Adrenal gland (tissue), 12 donors: ENCODE data around the gene CMPK2. TPM values are rescaled to one million over a fixed set of nuclear protein-coding genes. Genes with fewer than 3 reads are reported as not detected.

ENCODE experiments used
- DNase-seq, 7 donors: peaks; one replicate each; pipeline ENCODE4 v3.0.0-alpha.2; 2019 to 2020
- H3K27ac ChIP-seq, 5 donors: fragments of 200-600 bp; sonication (generic) in 4 of 5; 1 replicate in 3 of 5; 2 replicates in 2 of 5; pipeline versions ENCODE4 v1.5.1 to v1.8.0; 2016 to 2020; ENCODE audit warnings: mild to moderate bottlenecking in 1 of 5
- H3K27me3 ChIP-seq: fragments of 200-600 bp; 2 replicates; pipeline ENCODE4 v1.8.0; 2021
- H3K36me3 ChIP-seq, 2 donors: fragments of 200-600 bp; replicated peaks in 1 of 2; 1 replicate in 1 of 2; 2 replicates in 1 of 2; pipeline versions ENCODE4 v1.5.1 to v1.8.0; 2018 to 2022
- H3K4me1 ChIP-seq, 2 donors: fragments of 200-600 bp; replicated peaks in 1 of 2; 1 replicate in 1 of 2; 2 replicates in 1 of 2; pipeline versions ENCODE4 v1.5.1 to v1.8.0; 2018 to 2021
- H3K4me3 ChIP-seq, 4 donors: fragments of 200-600 bp; sonication (generic) in 3 of 4; one replicate each; pipeline ENCODE4 v1.5.1; 2016 to 2018
- H3K9me3 ChIP-seq, 3 donors: fragments of 200-600 bp; sonication (generic) in 1 of 3; replicated peaks in 1 of 3; 1 replicate in 2 of 3; 2 replicates in 1 of 3; pipeline versions ENCODE4 v1.5.1 to v1.8.0; 2016 to 2021
- POLR2A ChIP-seq, 2 donors: fragments of 450-650 bp; IDR thresholded peaks; one replicate each; pipeline ENCODE4 v1.6.1; 2017; ENCODE audit warnings: antibody characterized with exemption in 2 of 2, mild to moderate bottlenecking in 2 of 2, moderate library complexity in 1 of 2
- WGBS, 4 donors: extraction: QIAGEN DNeasy Blood & Tissue Kit in 2 of 4; methylation state at CpG; one replicate each; pipeline versions ENCODE4 v1.1.5 to v1.1.7; 2013 to 2017; 5-methylcytosine and 5-hydroxymethylcytosine counted together
- intact Hi-C, 2 donors: fragments of 100-400 bp; cut with DNase I; formaldehyde crosslinking; loops; one replicate each; pipeline versions ENCODE4 v1.14.1 to v1.15.0; 2022 to 2023
- polyA plus RNA-seq, 3 donors: library from polyadenylated mRNA; stranded (reverse); fragments of 200-250 nt in 2 of 3; fragments of 350-450 nt in 1 of 3; fragmentation: Illumina TruSeq in 1 of 3; extraction: RNeasy Lipid Tissue Mini Kit (QIAGEN cat#74804) in 1 of 3; gene quantifications; one replicate each; pipeline ENCODE4 v1.2.3, GENCODE V29; 2013 to 2014
- total RNA-seq, 9 donors: library from RNA; depleted of rRNA in 4 of 9; stranded (reverse); fragments of >200 nt in 4 of 9; fragments of 120-200 nt in 1 of 9; fragmentation: NEBNext Ultra II Directional in 1 of 9; extraction: Animal tissue kit (Norgen Biotek cat#: 25700) in 1 of 9; gene quantifications; one replicate each; pipeline versions ENCODE4 v1.1.0 to v1.2.4, GENCODE V29; 2013 to 2023
- TF ChIP-seq, protein P1 (sequence below), 6 experiments: fragments of 450-650 bp in 4 of 6; fragments of 200-600 bp in 2 of 6; sonication (generic) in 1 of 6; IDR thresholded peaks; 1 replicate in 5 of 6; 2 replicates in 1 of 6; pipeline versions ENCODE4 v1.5.1 to v1.8.0; 2016 to 2021; ENCODE audit warnings: antibody characterized with exemption in 6 of 6, mild to moderate bottlenecking in 2 of 6, moderate library complexity in 1 of 6
- donor health status: healthy with polysubstance abuse.
- donor health status: Bipolar disorder and iron deficiency.
- donor health status: DM: yes; HTN: yes; CAD: no.
- donor health status: DM: no; HTN: no; CAD: no.
- donor health status: DM: no; HTN: no; CAD: no.
- donor health status: DM: yes; HTN: yes; CAD: no.

Gene CMPK2
- total and polyA plus RNA-seq, 12 donors = 2.4 to 18.8 (median 6.2) TPM

DNA sequence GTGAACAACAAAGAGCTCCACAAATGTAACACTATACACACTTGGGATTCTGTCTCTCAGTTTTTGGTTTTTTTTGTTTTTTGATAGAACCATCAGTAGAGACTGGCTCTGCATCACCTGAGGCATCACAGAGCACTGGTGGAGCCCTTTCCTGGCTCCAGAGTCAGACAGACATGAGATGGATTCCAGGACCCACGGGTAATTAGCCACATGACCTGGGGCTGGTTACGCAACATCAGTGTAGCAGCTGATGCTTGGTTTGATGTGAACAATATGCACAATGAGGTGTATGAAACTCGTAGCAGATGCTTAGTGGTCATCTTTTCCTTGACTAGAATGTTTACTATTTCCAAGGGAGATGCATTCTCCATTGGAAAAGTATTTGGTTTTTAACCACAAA is 40.7 kb downstream of the CMPK2 start:
- intact Hi-C loops = no loop called here
- DNase-seq = peak in 2 of 7 donors; percentile 21 to 73
- WGBS, 4 donors = 47 to 76% (median 62%) methylated on average over 3 of the region's 3 CpGs

DNA sequence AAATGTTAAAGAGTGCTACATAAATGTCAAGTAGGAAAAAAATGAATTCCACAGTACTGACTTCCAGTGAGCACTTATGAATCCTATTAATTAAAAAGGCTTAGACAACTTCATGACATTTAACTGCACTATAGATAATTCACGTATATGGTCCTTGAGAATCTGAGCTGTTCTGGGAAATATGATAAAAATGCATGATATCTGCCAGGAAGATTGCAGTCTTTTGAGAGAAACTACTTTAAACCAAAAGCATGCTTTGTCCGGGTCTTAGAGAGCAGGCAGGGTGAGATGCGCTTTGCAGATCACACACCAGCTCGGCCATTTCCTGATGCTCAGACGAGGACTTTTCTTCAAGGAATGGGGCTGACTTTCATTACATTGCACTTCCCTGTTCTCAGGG is 42.6 kb downstream of the CMPK2 start:
- TF ChIP-seq, protein P1, sequence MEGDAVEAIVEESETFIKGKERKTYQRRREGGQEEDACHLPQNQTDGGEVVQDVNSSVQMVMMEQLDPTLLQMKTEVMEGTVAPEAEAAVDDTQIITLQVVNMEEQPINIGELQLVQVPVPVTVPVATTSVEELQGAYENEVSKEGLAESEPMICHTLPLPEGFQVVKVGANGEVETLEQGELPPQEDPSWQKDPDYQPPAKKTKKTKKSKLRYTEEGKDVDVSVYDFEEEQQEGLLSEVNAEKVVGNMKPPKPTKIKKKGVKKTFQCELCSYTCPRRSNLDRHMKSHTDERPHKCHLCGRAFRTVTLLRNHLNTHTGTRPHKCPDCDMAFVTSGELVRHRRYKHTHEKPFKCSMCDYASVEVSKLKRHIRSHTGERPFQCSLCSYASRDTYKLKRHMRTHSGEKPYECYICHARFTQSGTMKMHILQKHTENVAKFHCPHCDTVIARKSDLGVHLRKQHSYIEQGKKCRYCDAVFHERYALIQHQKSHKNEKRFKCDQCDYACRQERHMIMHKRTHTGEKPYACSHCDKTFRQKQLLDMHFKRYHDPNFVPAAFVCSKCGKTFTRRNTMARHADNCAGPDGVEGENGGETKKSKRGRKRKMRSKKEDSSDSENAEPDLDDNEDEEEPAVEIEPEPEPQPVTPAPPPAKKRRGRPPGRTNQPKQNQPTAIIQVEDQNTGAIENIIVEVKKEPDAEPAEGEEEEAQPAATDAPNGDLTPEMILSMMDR (IDR thresholded peaks at IDR 0.05) = no peak
- no peak for TF ChIP-seq POLR2A (IDR thresholded peaks at IDR 0.05)
- Histone ChIP-seq H3K36me3 (no peaks in the 10 kb centered on the region), H3K27ac (no peak overlapping the region), H3K4me1 (peaks cover 0 to 3% of the 10 kb centered on the region in 2 donors), H3K4me3 (no peak overlapping the region), H3K9me3 (no peaks in the 10 kb centered on the region), H3K27me3 (no peaks in the 10 kb centered on the region)
- intact Hi-C loops = no loop called here
- DNase-seq = no peak
- 29 to 45% (median 34%) methylated on average over 5 of the region's 5 CpGs for WGBS, 4 donors

More for the DNA sequence above, 40.7 kb downstream of the CMPK2 start:
- H3K4me1 ChIP-seq = peaks cover 0 to 3% of the 10 kb centered on the region in 2 donors
- no peak for TF ChIP-seq POLR2A (IDR thresholded peaks at IDR 0.05)
- TF ChIP-seq, protein P1 (IDR thresholded peaks at IDR 0.05) = no peak
- H3K9me3 ChIP-seq = no peaks in the 10 kb centered on the region
- no peak overlapping the region for H3K4me3 ChIP-seq
- H3K27ac ChIP-seq = no peak overlapping the region
- no peaks in the 10 kb centered on the region for H3K27me3 ChIP-seq
- H3K36me3 ChIP-seq = no peaks in the 10 kb centered on the region

DNA sequence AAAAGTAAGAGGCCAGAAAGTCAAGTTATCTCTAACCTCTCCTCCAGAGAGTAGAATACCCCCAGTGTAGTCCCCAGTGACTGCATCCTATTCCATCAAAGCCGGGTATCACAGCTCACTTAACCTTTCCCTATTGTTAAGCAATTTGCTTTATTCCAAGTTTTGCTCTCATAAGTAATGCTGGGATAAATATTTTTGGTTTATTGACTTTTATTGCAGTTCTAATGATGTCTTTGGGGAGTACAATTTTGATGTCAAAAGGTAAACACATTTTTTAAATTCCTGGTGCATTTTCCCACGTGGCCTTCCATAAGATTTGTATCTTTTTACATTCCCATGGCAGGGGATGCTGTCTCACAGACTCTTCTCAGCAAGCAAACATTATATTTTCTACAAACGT is 43.3 kb downstream of the CMPK2 start:
- Histone ChIP-seq H3K4me3 (no peak overlapping the region), H3K36me3 (no peaks in the 10 kb centered on the region), H3K27ac (no peak overlapping the region), H3K4me1 (peaks cover 0 to 3% of the 10 kb centered on the region in 2 donors), H3K9me3 (no peaks in the 10 kb centered on the region), H3K27me3 (no peaks in the 10 kb centered on the region)
- intact Hi-C loops = no loop called here
- no peak for DNase-seq
- 38 to 49% (median 44%) methylated on average over 3 of the region's 3 CpGs for WGBS, 4 donors
- TF ChIP-seq, protein P1 (IDR thresholded peaks at IDR 0.05) = no peak
- no peak for TF ChIP-seq POLR2A (IDR thresholded peaks at IDR 0.05)

DNA sequence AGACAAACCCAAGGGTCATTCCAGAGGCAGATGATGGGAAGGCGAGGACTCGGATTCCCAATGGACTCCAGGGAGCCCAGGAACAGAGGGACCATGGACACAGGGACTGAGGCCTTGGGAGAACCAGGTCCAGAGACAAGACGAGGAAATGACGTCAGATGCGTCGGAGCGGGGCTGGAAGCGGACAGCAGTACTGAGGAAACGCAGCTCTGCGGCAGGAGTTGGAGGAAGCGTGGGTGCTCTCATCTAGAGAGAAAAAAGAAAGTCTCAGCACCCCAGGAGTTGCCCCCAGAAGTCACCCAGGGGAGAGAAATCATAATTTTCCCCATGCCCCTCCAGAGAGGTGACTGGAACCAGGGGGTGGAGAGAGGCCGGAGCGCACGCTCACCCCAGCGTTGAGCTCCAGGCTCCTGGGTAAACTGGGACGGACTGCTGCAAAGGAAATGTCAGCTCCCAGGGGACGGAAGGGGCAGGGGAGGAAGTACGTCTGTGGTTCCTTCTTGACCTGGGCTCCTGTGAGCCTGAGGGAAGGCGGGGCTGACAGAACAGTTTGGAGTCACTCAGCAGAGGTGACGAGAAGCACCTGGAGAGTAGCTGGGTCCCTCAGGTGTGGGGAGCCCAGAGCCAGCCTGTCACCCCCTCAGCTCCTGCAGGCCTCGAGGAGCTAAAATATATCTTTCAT is 44.7 kb downstream of the CMPK2 start:
- Histone ChIP-seq H3K27me3 (no peaks in the 10 kb centered on the region), H3K36me3 (no peaks in the 10 kb centered on the region), H3K4me3 (no peak overlapping the region), H3K27ac (no peak overlapping the region), H3K9me3 (no peaks in the 10 kb centered on the region), H3K4me1 (no peaks in the 10 kb centered on the region)
- no peak for DNase-seq
- TF ChIP-seq, protein P1 (IDR thresholded peaks at IDR 0.05) = no peak
- TF ChIP-seq POLR2A (IDR thresholded peaks at IDR 0.05) = no peak
- intact Hi-C loops = no loop called here
- 85 to 88% (median 86%) methylated on average over 21 of the region's 21 CpGs for whole genome bisulfite sequencing, 4 donors
